Measurements from ENCODE around the gene CES3.

- TF ChIP-seq EP300 (conservative IDR thresholded peaks at IDR 0.05; ENCODE audit: poor library complexity, severe bottlenecking) (no peak), SMC3 (conservative IDR thresholded peaks at IDR 0.05; ENCODE audit: poor library complexity) (no peak), CTCF (IDR thresholded peaks at IDR 0.05; ENCODE audit: poor library complexity, severe bottlenecking) (no peak)
These were observed 21.7 kb upstream of the CES3 start for GRCh38 chr16:66939366-66939765.
